ENCODE data around the gene OR1N2.

Gene OR1N2, protein sequence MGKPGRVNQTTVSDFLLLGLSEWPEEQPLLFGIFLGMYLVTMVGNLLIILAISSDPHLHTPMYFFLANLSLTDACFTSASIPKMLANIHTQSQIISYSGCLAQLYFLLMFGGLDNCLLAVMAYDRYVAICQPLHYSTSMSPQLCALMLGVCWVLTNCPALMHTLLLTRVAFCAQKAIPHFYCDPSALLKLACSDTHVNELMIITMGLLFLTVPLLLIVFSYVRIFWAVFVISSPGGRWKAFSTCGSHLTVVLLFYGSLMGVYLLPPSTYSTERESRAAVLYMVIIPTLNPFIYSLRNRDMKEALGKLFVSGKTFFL

GRCh38 chr9:122552812-122553211, at the start of gene OR1N2:
OR1N2 (plus strand) TSS chr9:122553112; CDS start chr9:122553212, 100 bp downstream.
- TF ChIP-seq, protein P1, sequence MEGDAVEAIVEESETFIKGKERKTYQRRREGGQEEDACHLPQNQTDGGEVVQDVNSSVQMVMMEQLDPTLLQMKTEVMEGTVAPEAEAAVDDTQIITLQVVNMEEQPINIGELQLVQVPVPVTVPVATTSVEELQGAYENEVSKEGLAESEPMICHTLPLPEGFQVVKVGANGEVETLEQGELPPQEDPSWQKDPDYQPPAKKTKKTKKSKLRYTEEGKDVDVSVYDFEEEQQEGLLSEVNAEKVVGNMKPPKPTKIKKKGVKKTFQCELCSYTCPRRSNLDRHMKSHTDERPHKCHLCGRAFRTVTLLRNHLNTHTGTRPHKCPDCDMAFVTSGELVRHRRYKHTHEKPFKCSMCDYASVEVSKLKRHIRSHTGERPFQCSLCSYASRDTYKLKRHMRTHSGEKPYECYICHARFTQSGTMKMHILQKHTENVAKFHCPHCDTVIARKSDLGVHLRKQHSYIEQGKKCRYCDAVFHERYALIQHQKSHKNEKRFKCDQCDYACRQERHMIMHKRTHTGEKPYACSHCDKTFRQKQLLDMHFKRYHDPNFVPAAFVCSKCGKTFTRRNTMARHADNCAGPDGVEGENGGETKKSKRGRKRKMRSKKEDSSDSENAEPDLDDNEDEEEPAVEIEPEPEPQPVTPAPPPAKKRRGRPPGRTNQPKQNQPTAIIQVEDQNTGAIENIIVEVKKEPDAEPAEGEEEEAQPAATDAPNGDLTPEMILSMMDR (IDR thresholded peaks at IDR 0.05): no peak

- TF ChIP-seq, protein P1 (IDR thresholded peaks at IDR 0.05): no peak
Measured at GRCh38 chr9:122506964-122507363, 45.9 kb upstream of the OR1N2 start.

DNA sequence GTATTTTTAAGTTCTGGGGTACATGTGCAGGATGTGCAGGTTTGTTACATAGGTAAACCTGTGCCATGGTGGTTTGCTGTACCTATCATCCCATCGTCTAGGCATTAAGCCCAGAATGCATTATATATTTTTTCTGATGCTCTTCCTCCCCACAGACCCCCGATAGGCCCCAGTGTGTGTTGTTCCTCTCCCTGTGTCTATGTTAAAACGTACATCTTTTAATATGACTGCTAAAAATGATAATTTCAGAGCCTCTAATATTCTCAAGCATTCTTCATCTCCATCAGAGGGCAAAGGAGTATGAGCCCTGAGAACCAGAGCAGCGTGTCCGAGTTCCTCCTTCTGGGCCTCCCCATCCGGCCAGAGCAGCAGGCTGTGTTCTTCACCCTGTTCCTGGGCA, 42.4 kb upstream of the OR1N2 start, which contains the start of gene OR1J2:
TSS of gene OR1J2 (plus strand) at position 301 of the 400 bp plus-strand sequence. CDS start at position 301, 0 bp downstream.
- TF ChIP-seq, protein P1 (IDR thresholded peaks at IDR 0.05): no peak

DNA sequence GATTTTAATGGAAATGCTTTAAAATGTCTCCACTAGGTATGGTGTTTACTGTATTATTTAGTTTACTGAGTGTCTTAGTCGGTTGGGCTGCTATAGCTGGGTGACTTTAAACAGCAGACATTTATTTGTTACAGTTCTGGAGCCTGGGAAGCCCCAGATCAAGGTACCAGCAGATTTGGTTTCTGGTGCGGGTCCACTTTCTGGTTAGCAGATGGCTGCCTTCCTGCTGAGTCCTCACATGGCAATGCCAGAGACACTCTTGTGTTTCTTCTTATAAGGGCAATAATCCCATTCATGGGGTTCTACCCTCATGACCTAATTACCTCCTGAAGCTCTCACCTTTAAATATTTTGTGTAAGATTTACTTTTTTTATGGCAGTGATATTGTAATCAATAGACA, 34.7 kb upstream of the OR1N2 start:
- TF ChIP-seq, protein P1 (IDR thresholded peaks at IDR 0.05): no peak

DNA sequence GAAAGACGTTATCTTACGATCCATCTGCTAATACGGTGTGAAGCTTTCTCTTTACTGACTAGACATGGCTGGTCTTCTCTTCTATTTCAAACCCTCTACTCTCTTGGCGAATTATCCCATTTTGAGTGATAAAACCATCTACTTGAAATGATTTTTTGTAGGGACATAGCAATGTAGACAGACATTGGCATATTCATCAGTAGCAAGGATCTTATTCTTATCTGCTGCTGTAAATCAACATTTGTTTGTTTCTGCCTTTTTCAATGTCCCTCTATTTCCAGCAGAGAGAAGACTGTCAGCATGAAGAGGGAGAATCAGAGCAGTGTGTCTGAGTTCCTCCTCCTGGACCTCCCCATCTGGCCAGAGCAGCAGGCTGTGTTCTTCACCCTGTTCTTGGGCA, 34.1 kb upstream of the OR1N2 start, which contains the start of gene OR1J4:
TSS of gene OR1J4 (plus strand) at position 301 of the 400 bp plus-strand sequence. CDS start at position 301, 0 bp downstream.
- TF ChIP-seq, protein P1 (IDR thresholded peaks at IDR 0.05): no peak

DNA sequence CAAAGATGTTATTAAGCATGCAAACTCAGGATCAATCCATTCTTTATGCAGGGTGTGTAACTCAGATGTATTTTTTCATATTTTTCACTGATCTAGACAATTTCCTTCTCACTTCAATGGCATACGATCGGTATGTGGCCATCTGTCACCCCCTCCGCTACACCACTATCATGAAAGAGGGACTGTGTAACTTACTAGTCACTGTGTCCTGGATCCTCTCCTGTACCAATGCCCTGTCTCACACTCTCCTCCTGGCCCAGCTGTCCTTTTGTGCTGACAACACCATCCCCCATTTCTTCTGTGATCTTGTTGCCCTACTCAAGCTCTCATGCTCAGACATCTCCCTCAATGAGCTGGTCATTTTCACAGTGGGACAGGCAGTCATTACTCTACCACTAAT, 33.5 kb upstream of the OR1N2 start:
- TF ChIP-seq, protein P1 (IDR thresholded peaks at IDR 0.05): no peak

DNA sequence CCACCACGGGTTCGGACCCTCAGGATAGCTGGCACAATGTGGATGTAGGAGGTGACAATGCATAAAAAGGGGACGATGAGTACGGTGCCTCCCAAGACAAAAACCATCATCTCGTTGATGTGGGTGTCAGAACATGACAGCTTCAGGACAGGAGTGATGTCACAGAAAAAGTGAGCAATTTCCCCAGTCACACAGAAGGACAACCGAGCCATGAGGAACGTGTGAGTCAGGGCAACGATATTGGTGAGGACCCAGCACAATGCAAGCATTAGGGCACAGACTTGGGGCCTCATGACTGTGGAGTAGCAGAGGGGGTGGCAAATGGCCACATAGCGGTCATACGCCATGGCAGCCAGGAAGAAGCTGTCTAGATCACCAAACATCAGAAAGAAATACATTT, 26.3 kb upstream of the OR1N2 start:
- TF ChIP-seq, protein P1 (IDR thresholded peaks at IDR 0.05): no peak
